Measurements from ENCODE around the gene ADAMTSL3. TPM values are rescaled to one million over a fixed set of nuclear protein-coding genes. Genes with fewer than 3 reads are reported as not detected.

The ADAMTSL3 gene
- total and polyA plus RNA-seq, 2 of the 4 experiments (the other 2 are of a cell fraction), result under 0.01 to 0.02 TPM

DNA sequence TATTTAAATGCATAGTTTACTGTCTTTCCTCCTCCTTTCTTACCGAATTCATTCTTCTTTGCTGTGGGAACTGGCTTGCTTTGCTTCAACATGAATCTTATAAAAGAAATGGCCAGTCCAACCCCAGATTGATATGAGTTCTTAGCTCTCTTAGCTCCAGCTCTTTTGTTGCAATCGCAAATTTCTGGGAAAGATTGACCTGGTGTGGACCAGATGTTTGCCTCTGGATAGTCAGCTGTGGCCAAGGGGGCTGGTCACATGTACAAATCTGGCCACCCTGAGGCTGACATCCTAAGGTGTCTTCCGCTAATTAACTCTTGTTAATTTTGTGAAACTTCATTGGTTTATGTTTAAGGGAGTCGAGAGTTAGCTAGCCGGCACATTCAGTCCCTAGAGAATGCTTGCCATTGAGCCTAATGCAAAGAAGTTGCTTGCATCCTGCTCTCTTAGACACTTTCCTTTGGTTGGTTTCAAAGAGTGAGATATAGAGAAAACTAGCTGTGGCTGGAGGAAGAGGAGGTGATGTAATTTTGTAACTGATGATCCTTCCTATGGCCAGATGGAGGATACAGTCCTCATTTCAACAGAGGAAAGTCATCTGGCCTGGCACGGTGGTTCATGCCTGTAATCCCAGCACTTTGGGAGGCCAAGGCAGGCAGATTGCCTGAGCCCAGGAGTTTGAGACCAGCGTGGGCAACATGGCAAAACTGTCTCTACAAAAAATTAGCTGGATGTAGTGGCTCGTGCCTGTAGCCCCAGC is 162.4 kb downstream of the ADAMTSL3 start:
- Histone ChIP-seq H3K9ac (ENCODE audit: low read depth, low read length) (no peak overlapping the region), H3K27ac (ENCODE audit: insufficient read depth, low read length) (no peak overlapping the region), H2AK9ac (replicated peaks; ENCODE audit: low read depth, low read length, poor library complexity) (no peak overlapping the region), H3K4me1 (ENCODE audit: control insufficient read depth, insufficient read depth, low read length) (no peaks in the 10 kb centered on the region), H3K56ac (ENCODE audit: extremely low read depth, insufficient read depth, low read length) (no peak overlapping the region), H2BK5ac (ENCODE audit: low read depth, low read length, poor library complexity, severe bottlenecking) (no peak overlapping the region), H3K4me3 (ENCODE audit: insufficient read depth, low read depth, low read length) (no peak overlapping the region), H3K23ac (ENCODE audit: low read depth, low read length) (no peak overlapping the region), H3K36me3 (ENCODE audit: control insufficient read depth, insufficient read depth, low read length) (no peaks in the 10 kb centered on the region), H3K4ac (ENCODE audit: low read depth, low read length) (no peak overlapping the region), H4K91ac (ENCODE audit: insufficient read depth, low read depth, low read length) (no peak overlapping the region), H4K20me1 (ENCODE audit: insufficient read depth, low read length) (no peaks in the 10 kb centered on the region), H3K14ac (replicated peaks; ENCODE audit: low read depth, low read length) (no peak overlapping the region), H2BK15ac (ENCODE audit: low read depth, low read length) (no peak overlapping the region), H3K18ac (ENCODE audit: low read depth, low read length) (no peak overlapping the region), H3K4me2 (ENCODE audit: low read depth, low read length) (no peak overlapping the region), H3K79me1 (ENCODE audit: low read depth in 1 of 2, low read length in 2 of 2) (no peaks in the 10 kb centered on the region), H3K9me1 (ENCODE audit: insufficient read depth, low read length) (no peaks in the 10 kb centered on the region), H4K8ac (ENCODE audit: low read depth in 2 of 2, low read length in 2 of 2) (no peak overlapping the region), H2BK120ac (ENCODE audit: low read depth, low read length) (no peak overlapping the region), H2AK5ac (ENCODE audit: low read depth, low read length) (no peak overlapping the region), H4K5ac (ENCODE audit: low read depth, low read length) (no peak overlapping the region), H3K9me3 (ENCODE audit: control insufficient read depth, insufficient read depth, low read length) (no peaks in the 10 kb centered on the region), H2AFZ (replicated peaks; ENCODE audit: low read length, poor library complexity) (no peak overlapping the region), H3K27me3 (ENCODE audit: control insufficient read depth, insufficient read depth, low read length) (no peaks in the 10 kb centered on the region), H2BK20ac (ENCODE audit: low read depth, low read length) (no peak overlapping the region)
- ChIA-PET POLR2A (ENCODE audit: unreplicated experiment) (no interaction called here), CTCF (no interaction called here)
- in situ Hi-C loops (cut with MboI; ENCODE audit: low sequenced_read_pairs), result no loop called here
- dilution Hi-C loops (cut with HindIII; ENCODE audit: low sequenced_read_pairs, unreplicated experiment), result no loop called here
- ATAC-seq (ENCODE audit: low read depth) (no peak), DNase-seq (no peak)
- intact Hi-C loops (cut with micrococcal nuclease), result no loop called here
- no TSS peak for BruUV-seq (replicated peaks)
- 57% methylated on average over 3 of the region's 8 CpGs; no CpG with 5 or more reads in 1 of the 2 experiments for WGBS, 2 experiments (ENCODE audit: extremely low coverage in 2 of 2, insufficient read length in 1 of 2)
- TF ChIP-seq MAFK (IDR thresholded peaks at IDR 0.05; ENCODE audit: low read depth, low read length) (no peak), NFE2L2 (IDR thresholded peaks at IDR 0.05; ENCODE audit: low read depth, low read length) (no peak)
- TF ChIP-seq, protein P1, sequence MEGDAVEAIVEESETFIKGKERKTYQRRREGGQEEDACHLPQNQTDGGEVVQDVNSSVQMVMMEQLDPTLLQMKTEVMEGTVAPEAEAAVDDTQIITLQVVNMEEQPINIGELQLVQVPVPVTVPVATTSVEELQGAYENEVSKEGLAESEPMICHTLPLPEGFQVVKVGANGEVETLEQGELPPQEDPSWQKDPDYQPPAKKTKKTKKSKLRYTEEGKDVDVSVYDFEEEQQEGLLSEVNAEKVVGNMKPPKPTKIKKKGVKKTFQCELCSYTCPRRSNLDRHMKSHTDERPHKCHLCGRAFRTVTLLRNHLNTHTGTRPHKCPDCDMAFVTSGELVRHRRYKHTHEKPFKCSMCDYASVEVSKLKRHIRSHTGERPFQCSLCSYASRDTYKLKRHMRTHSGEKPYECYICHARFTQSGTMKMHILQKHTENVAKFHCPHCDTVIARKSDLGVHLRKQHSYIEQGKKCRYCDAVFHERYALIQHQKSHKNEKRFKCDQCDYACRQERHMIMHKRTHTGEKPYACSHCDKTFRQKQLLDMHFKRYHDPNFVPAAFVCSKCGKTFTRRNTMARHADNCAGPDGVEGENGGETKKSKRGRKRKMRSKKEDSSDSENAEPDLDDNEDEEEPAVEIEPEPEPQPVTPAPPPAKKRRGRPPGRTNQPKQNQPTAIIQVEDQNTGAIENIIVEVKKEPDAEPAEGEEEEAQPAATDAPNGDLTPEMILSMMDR (conservative IDR thresholded peaks at IDR 0.05; ENCODE audit: low read depth, low read length), result no peak
